ENCODE data around the gene ID1.
A peak's percentile ranks its signal among the peaks of the same experiment; 100 is the strongest.

Gene ID1

GRCh38 chr20:31566319-31566657 lies 38.8 kb upstream of the ID1 start:
- no peak overlapping the region for H3K27ac ChIP-seq
- peaks cover 31% of the 10 kb centered on the region for H3K36me3 ChIP-seq (ENCODE audit: insufficient read depth, low read length)
- H3K4me3 ChIP-seq: no peak overlapping the region
- TF ChIP-seq POLR2AphosphoS5 (IDR thresholded peaks at IDR 0.05; ENCODE audit: borderline replicate concordance, low read depth, low read length): no peak
- no peak for TF ChIP-seq FOXP2 (optimal IDR thresholded peaks at IDR 0.05; ENCODE audit: control extremely low read depth, extremely low read length, insufficient read depth)
- no peak for TF ChIP-seq EZH2 (IDR thresholded peaks at IDR 0.05)
- DNase-seq (ENCODE audit: low read depth, low spot score): no peak
- H3K9me3 ChIP-seq (ENCODE audit: low read depth, low read length): no peaks in the 10 kb centered on the region
- no peak overlapping the region for H3K9ac ChIP-seq (ENCODE audit: insufficient read length)

DNA sequence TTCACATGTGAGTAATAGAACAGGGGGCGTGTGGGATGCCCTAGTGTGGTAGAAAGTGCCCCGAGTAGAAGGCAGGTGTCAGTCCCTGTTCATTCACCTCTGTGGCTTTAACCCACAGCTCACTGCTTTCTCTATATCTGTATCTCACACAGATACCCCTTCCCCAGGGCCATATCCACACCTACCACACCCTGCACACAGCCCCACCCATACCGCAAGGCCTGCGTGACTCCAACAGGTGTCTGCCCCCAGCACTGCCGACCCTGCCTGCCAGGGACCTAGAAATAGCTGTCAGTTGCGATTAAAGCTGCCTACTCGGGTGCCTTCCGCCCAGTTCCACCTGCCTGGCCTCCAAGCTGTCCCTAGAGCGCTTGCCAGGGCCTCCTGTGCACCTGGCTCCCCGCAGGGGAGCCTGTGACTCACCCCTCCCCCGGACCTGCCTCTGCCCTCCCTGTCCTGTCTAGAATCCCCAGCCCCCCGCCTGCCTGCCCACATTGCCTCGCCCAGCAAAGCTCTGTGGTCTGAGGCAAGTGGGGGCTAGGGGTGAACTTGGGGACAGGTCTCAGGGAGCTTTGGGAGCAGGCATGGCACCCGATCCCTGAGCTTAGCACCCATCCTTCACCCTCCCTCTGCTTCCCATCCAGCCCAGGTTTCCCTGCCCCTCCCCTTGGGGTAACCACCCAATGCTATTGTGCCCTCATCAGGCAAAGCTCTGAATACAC lies 38.3 kb upstream of the ID1 start:
- H3K9ac ChIP-seq (ENCODE audit: insufficient read length): no peak overlapping the region
- H3K36me3 ChIP-seq (ENCODE audit: insufficient read depth, low read length): peaks cover 26% of the 10 kb centered on the region
- no peak for DNase-seq (ENCODE audit: low read depth, low spot score)
- H3K27ac ChIP-seq: peak overlapping the region; percentile 48; the same call in 1 of the 2 replicates
- no peaks in the 10 kb centered on the region for H3K9me3 ChIP-seq (ENCODE audit: low read depth, low read length)
- H3K4me3 ChIP-seq: no peak overlapping the region
- TF ChIP-seq POLR2AphosphoS5 (IDR thresholded peaks at IDR 0.05; ENCODE audit: borderline replicate concordance, low read depth, low read length): peak; percentile 19; the same call in 1 of the 2 replicates
- TF ChIP-seq FOXP2 (optimal IDR thresholded peaks at IDR 0.05; ENCODE audit: control extremely low read depth, extremely low read length, insufficient read depth): no peak

DNA sequence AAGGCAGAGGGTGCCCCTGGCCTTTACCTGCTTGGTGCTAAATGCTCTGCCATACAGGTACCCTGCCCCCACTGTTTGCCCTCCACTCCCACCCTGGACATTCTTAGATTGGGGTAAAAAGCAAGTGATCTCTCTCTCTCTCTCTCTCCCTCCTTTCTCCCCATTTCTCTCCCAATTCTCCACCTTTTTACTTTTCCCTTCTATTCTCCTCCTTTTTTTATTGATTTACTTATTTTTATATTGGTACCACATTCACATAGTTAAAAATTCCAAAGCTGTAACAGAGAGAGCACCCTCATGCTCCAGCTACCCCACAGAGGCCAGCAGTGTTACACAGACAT lies 37.7 kb upstream of the ID1 start:
- Histone ChIP-seq H3K4me3 (no peak overlapping the region), H3K9me3 (ENCODE audit: low read depth, low read length) (no peaks in the 10 kb centered on the region), H3K9ac (ENCODE audit: insufficient read length) (no peak overlapping the region), H3K36me3 (ENCODE audit: insufficient read depth, low read length) (peaks cover 21% of the 10 kb centered on the region), H3K27ac (peak overlapping the region; percentile 48; the same call in 1 of the 2 replicates)
- TF ChIP-seq EZH2 (IDR thresholded peaks at IDR 0.05) (no peak), FOXP2 (optimal IDR thresholded peaks at IDR 0.05; ENCODE audit: control extremely low read depth, extremely low read length, insufficient read depth) (no peak), POLR2AphosphoS5 (IDR thresholded peaks at IDR 0.05; ENCODE audit: borderline replicate concordance, low read depth, low read length) (no peak)
- DNase-seq (ENCODE audit: low read depth, low spot score): no peak

DNA sequence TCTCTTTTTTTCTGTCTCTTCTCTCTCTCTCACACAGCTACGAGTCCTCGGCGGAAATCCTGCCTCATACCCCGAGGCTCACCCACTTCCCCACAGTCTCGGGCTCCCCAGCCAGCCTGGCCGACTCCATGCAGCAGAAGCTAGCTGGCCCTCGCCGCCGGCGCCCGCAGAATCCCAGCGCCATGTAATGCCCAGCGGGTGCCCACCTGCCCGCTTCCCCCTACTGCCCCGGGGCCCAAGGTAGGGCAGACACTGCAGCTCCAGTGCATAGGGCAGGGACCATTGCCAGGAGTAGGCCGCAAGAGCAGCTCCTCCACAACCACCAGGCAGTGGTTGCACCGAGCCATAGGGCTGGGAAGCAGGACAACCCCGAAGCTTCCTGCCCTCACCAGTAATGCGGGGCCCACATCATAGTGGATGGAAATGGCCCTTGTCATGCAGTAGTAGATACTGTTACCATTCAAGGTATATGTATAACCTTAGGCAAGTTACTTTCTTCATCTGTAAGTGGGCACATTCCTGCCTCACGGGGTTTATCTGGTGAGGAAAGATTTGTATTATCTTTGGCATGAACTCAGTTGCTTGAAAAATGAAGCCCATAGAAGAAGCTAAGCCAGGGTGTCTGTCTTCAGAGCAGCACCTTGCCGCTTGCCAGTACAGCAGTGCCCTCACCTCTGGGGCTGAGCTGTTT lies 36.9 kb upstream of the ID1 start:
- Histone ChIP-seq H3K9me3 (ENCODE audit: low read depth, low read length) (no peaks in the 10 kb centered on the region), H3K9ac (ENCODE audit: insufficient read length) (no peak overlapping the region), H3K27ac (peak overlapping the region; percentile 48; the same call in 1 of the 2 replicates), H3K4me3 (no peak overlapping the region), H3K36me3 (ENCODE audit: insufficient read depth, low read length) (peaks cover 12% of the 10 kb centered on the region)
- DNase-seq (ENCODE audit: low read depth, low spot score): no peak
- TF ChIP-seq FOXP2 (optimal IDR thresholded peaks at IDR 0.05; ENCODE audit: control extremely low read depth, extremely low read length, insufficient read depth): no peak
- TF ChIP-seq POLR2AphosphoS5 (IDR thresholded peaks at IDR 0.05; ENCODE audit: borderline replicate concordance, low read depth, low read length): no peak
- no peak for TF ChIP-seq EZH2 (IDR thresholded peaks at IDR 0.05)

- Histone ChIP-seq H3K4me3 (no peak overlapping the region), H3K27ac (0 out of 2 replicates have a peak overlapping the region, but pooled peaks have one; percentile 48), H3K9me3 (ENCODE audit: low read depth, low read length) (no peaks in the 10 kb centered on the region), H3K36me3 (ENCODE audit: insufficient read depth, low read length) (peaks cover 7% of the 10 kb centered on the region; the same call in 1 of the 2 replicates), H3K9ac (ENCODE audit: insufficient read length) (no peak overlapping the region)
- TF ChIP-seq FOXP2 (optimal IDR thresholded peaks at IDR 0.05; ENCODE audit: control extremely low read depth, extremely low read length, insufficient read depth): no peak
- no peak for TF ChIP-seq EZH2 (IDR thresholded peaks at IDR 0.05)
- no peak for TF ChIP-seq POLR2AphosphoS5 (IDR thresholded peaks at IDR 0.05; ENCODE audit: borderline replicate concordance, low read depth, low read length)
- no peak for DNase-seq (ENCODE audit: low read depth, low spot score)
Measured at GRCh38 chr20:31568773-31569162, 36.3 kb upstream of the ID1 start.

- Histone ChIP-seq H3K27ac (peak overlapping the region; percentile 74), H3K9me3 (ENCODE audit: low read depth, low read length) (no peaks in the 10 kb centered on the region), H3K36me3 (ENCODE audit: insufficient read depth, low read length) (peaks cover under 1% of the 10 kb centered on the region; the same call in 1 of the 2 replicates), H3K4me3 (no peak overlapping the region), H3K9ac (ENCODE audit: insufficient read length) (no peak overlapping the region)
- no peak for DNase-seq (ENCODE audit: low read depth, low spot score)
- TF ChIP-seq FOXP2 (optimal IDR thresholded peaks at IDR 0.05; ENCODE audit: control extremely low read depth, extremely low read length, insufficient read depth) (no peak), POLR2AphosphoS5 (IDR thresholded peaks at IDR 0.05; ENCODE audit: borderline replicate concordance, low read depth, low read length) (no peak), EZH2 (IDR thresholded peaks at IDR 0.05) (no peak)
Measured at GRCh38 chr20:31569163-31570020, 35.7 kb upstream of the ID1 start.

- no peak overlapping the region for H3K4me3 ChIP-seq
- H3K36me3 ChIP-seq (ENCODE audit: insufficient read depth, low read length): no peaks in the 10 kb centered on the region; the same call in 1 of the 2 replicates
- no peak for DNase-seq (ENCODE audit: low read depth, low spot score)
- no peak overlapping the region for H3K9ac ChIP-seq (ENCODE audit: insufficient read length)
- peak overlapping the region; percentile 74 for H3K27ac ChIP-seq
- TF ChIP-seq FOXP2 (optimal IDR thresholded peaks at IDR 0.05; ENCODE audit: control extremely low read depth, extremely low read length, insufficient read depth) (no peak), EZH2 (IDR thresholded peaks at IDR 0.05) (no peak), POLR2AphosphoS5 (IDR thresholded peaks at IDR 0.05; ENCODE audit: borderline replicate concordance, low read depth, low read length) (no peak)
- no peaks in the 10 kb centered on the region for H3K9me3 ChIP-seq (ENCODE audit: low read depth, low read length)
Measured at GRCh38 chr20:31570021-31570463, 35.0 kb upstream of the ID1 start.
